ENCODE measurements around the gene PSMB3.

GRCh38 chr17:38713456-38714075, 39.0 kb upstream of the PSMB3 start:
- TF ChIP-seq, protein P1, sequence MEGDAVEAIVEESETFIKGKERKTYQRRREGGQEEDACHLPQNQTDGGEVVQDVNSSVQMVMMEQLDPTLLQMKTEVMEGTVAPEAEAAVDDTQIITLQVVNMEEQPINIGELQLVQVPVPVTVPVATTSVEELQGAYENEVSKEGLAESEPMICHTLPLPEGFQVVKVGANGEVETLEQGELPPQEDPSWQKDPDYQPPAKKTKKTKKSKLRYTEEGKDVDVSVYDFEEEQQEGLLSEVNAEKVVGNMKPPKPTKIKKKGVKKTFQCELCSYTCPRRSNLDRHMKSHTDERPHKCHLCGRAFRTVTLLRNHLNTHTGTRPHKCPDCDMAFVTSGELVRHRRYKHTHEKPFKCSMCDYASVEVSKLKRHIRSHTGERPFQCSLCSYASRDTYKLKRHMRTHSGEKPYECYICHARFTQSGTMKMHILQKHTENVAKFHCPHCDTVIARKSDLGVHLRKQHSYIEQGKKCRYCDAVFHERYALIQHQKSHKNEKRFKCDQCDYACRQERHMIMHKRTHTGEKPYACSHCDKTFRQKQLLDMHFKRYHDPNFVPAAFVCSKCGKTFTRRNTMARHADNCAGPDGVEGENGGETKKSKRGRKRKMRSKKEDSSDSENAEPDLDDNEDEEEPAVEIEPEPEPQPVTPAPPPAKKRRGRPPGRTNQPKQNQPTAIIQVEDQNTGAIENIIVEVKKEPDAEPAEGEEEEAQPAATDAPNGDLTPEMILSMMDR (IDR thresholded peaks at IDR 0.05): no peak
- no peak for TF ChIP-seq POLR2A (IDR thresholded peaks at IDR 0.05)
